ENCODE results near the gene PRELP. TPM values are rescaled to one million over a fixed set of nuclear protein-coding genes. Genes with fewer than 3 reads are reported as not detected.

Gene PRELP
- total and polyA plus RNA-seq, 2 donors (not counting 3 experiments of a cell fraction or from before 2014, with no cell fraction given): 0.01 TPM; not detected in 1

DNA sequence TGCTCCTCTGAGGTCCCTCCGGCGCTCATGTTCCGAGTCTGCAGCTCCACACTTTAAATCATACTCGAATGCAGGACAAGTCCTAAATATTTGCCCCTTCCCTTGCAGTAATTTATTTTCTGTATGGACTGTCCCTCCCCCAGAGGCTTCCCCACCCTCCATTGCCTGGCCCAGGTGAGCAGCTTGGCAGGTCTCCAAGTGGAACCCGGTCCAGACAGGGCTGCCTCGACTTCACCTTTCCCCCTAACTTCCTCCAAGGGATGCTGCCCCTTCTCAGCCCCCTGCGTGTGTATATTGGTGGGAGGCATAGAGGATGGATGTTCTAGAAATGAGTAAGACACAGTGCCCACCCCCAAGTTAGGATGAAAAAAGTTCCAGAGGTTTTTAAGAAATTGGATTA lies 12.9 kb downstream of the PRELP start:
- no peak for FAIRE-seq
- dilution Hi-C loops (cut with MboI; ENCODE audit: extremely low pct_ligation_motif_present, low sequenced_read_pairs): no loop called here
- no TSS peak for BruUV-seq (replicated peaks)
- Histone ChIP-seq H3K9me3 (replicated peaks; ENCODE audit: control insufficient read depth, insufficient read depth, low read length) (no peaks in the 10 kb centered on the region), H2AFZ (ENCODE audit: low read depth, low read length) (no peak overlapping the region), H3K4me3 (replicated peaks in 1 of 3; ENCODE audit: insufficient read depth in 1 of 3, low read depth in 1 of 3, low read length in 3 of 3) (no peak overlapping the region), H3K9ac (replicated peaks; ENCODE audit: extremely low read depth, insufficient read depth, low read length) (no peak overlapping the region), H3K27ac (ENCODE audit: insufficient read depth, low read depth, low read length) (no peak overlapping the region), H3K4me2 (ENCODE audit: insufficient read depth, low read length) (no peak overlapping the region), H3K9me1 (replicated peaks; ENCODE audit: control insufficient read depth, extremely low read depth, insufficient read depth, low read length) (no peaks in the 10 kb centered on the region), H3K4me1 (ENCODE audit: control insufficient read depth, extremely low read depth, insufficient read depth, low read length) (no peaks in the 10 kb centered on the region), H4K20me1 (replicated peaks; ENCODE audit: control insufficient read depth, extremely low read depth, insufficient read depth, low read length) (no peaks in the 10 kb centered on the region), H3K79me2 (ENCODE audit: control insufficient read depth, insufficient read depth, low read length) (no peaks in the 10 kb centered on the region), H3K36me3 (ENCODE audit: control insufficient read depth in 2 of 2, extremely low read depth in 1 of 2, insufficient read depth in 2 of 2, low read length in 2 of 2) (no peaks in the 10 kb centered on the region), H3K27me3 (ENCODE audit: control insufficient read depth in 2 of 2, insufficient read depth in 2 of 2, low read length in 2 of 2) (peaks cover 6 to 8% of the 10 kb centered on the region in 2 experiments)
- intact Hi-C loops (cut with micrococcal nuclease): no loop called here
- TF ChIP-seq, protein P1, sequence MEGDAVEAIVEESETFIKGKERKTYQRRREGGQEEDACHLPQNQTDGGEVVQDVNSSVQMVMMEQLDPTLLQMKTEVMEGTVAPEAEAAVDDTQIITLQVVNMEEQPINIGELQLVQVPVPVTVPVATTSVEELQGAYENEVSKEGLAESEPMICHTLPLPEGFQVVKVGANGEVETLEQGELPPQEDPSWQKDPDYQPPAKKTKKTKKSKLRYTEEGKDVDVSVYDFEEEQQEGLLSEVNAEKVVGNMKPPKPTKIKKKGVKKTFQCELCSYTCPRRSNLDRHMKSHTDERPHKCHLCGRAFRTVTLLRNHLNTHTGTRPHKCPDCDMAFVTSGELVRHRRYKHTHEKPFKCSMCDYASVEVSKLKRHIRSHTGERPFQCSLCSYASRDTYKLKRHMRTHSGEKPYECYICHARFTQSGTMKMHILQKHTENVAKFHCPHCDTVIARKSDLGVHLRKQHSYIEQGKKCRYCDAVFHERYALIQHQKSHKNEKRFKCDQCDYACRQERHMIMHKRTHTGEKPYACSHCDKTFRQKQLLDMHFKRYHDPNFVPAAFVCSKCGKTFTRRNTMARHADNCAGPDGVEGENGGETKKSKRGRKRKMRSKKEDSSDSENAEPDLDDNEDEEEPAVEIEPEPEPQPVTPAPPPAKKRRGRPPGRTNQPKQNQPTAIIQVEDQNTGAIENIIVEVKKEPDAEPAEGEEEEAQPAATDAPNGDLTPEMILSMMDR (IDR thresholded peaks at IDR 0.05; ENCODE audit: extremely low read depth in 1 of 2, insufficient read depth in 1 of 2, low read depth in 1 of 2, low read length in 2 of 2): no peak
- no peak for TF ChIP-seq POLR2A (IDR thresholded peaks at IDR 0.05; ENCODE audit: low read depth, low read length)
- DNase-seq (ENCODE audit: low read depth, low spot score): no peak
- CTCF ChIA-PET: interaction anchor here (0.9 to 7.3 kb wide), 13 partner anchors 9 to 221 kb away, joined by 3 to 125 read pairs (median 6); no protein-coding TSS in a partner anchor
- POLR2A ChIA-PET: no interaction called here

DNA sequence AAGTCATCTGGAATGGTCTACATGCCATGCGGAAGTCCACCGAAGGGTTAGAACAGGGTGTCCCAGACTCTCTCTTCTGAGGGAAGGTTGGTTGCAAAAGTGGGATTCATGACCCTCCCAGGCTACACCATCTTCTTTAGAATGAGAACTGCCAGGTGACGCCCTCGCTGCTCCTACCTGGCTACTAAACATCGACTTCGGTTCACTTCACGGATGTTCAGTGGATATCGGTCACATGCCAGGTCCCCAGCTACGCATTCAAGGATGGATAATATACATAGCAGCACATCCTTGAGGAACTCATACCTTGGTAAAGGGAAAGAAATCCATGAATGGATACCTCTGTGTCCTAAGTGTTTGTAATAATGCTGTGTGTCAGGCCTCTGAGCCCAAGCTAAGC lies 15.0 kb downstream of the PRELP start:
- H3K9ac ChIP-seq (replicated peaks; ENCODE audit: extremely low read depth, insufficient read depth, low read length): no peak overlapping the region
- H4K20me1 ChIP-seq (replicated peaks; ENCODE audit: control insufficient read depth, extremely low read depth, insufficient read depth, low read length): no peaks in the 10 kb centered on the region
- H3K4me2 ChIP-seq (ENCODE audit: insufficient read depth, low read length): no peak overlapping the region
- H3K79me2 ChIP-seq (ENCODE audit: control insufficient read depth, insufficient read depth, low read length): no peaks in the 10 kb centered on the region
- no peaks in the 10 kb centered on the region for H3K9me3 ChIP-seq (replicated peaks; ENCODE audit: control insufficient read depth, insufficient read depth, low read length)
- H3K27me3 ChIP-seq (ENCODE audit: control insufficient read depth in 2 of 2, insufficient read depth in 2 of 2, low read length in 2 of 2): peaks cover 6 to 8% of the 10 kb centered on the region in 2 experiments
- no peak overlapping the region for H3K4me3 ChIP-seq (replicated peaks in 1 of 3; ENCODE audit: insufficient read depth in 1 of 3, low read depth in 1 of 3, low read length in 3 of 3)
- H2AFZ ChIP-seq (ENCODE audit: low read depth, low read length): no peak overlapping the region
- no peaks in the 10 kb centered on the region for H3K36me3 ChIP-seq (ENCODE audit: control insufficient read depth in 2 of 2, extremely low read depth in 1 of 2, insufficient read depth in 2 of 2, low read length in 2 of 2)
- dilution Hi-C loops (cut with MboI; ENCODE audit: extremely low pct_ligation_motif_present, low sequenced_read_pairs): no loop called here
- CTCF ChIA-PET: interaction anchor here (0.9 to 7.3 kb wide), 3 partner anchors 14 to 223 kb away, joined by 4 to 125 read pairs (median 8); no protein-coding TSS in a partner anchor
- BruUV-seq (replicated peaks): no TSS peak
- H3K9me1 ChIP-seq (replicated peaks; ENCODE audit: control insufficient read depth, extremely low read depth, insufficient read depth, low read length): no peaks in the 10 kb centered on the region
- no peak overlapping the region for H3K27ac ChIP-seq (ENCODE audit: insufficient read depth, low read depth, low read length)
- POLR2A ChIA-PET: no interaction called here
- no peaks in the 10 kb centered on the region for H3K4me1 ChIP-seq (ENCODE audit: control insufficient read depth, extremely low read depth, insufficient read depth, low read length)
- intact Hi-C loops (cut with micrococcal nuclease): no loop called here
- DNase-seq (ENCODE audit: low read depth, low spot score) (no peak), FAIRE-seq (no peak)
- TF ChIP-seq EZH2 (IDR thresholded peaks at IDR 0.05; ENCODE audit: borderline replicate concordance, low read depth, low read length, severe bottlenecking) (no peak), MYC (IDR thresholded peaks at IDR 0.05; ENCODE audit: low read depth, low read length) (no peak), POLR2AphosphoS5 (IDR thresholded peaks at IDR 0.05; ENCODE audit: insufficient read depth, low read depth, low read length) (no peak), GATA2 (IDR thresholded peaks at IDR 0.05; ENCODE audit: insufficient read depth, insufficient read length, low read depth, low read length) (no peak), JUN (IDR thresholded peaks at IDR 0.05; ENCODE audit: borderline replicate concordance, insufficient read depth, insufficient read length, low read depth) (no peak), FOS (IDR thresholded peaks at IDR 0.05; ENCODE audit: borderline replicate concordance, insufficient read depth, low read length) (no peak)
- TF ChIP-seq, protein P1 (IDR thresholded peaks at IDR 0.05; ENCODE audit: extremely low read depth in 1 of 2, insufficient read depth in 1 of 2, low read depth in 1 of 2, low read length in 2 of 2): no peak
- TF ChIP-seq, protein P2, sequence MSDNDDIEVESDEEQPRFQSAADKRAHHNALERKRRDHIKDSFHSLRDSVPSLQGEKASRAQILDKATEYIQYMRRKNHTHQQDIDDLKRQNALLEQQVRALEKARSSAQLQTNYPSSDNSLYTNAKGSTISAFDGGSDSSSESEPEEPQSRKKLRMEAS (IDR thresholded peaks at IDR 0.05; ENCODE audit: insufficient read depth, insufficient read length): no peak

Measured in endothelial cell of umbilical vein (primary cell).